Lung microvascular endothelial cell (primary cell): ENCODE measurements around the gene TMEM72. TPM values are rescaled to one million over a fixed set of nuclear protein-coding genes. Genes with fewer than 3 reads are reported as not detected.
"Not testable (repeated sequence)": the region's sequence is repeated elsewhere in the genome, so short reads cannot be mapped to it uniquely, and the experiment has no call there.

Experiments used
- DNase-seq, 2 donors: peaks; one replicate each; pipeline versions ENCODE4 v3.0.0 to v3.0.0-alpha.2; 2010; ENCODE audit warnings: low read depth in 2 of 2
- total RNA-seq: library from RNA; depleted of rRNA; stranded (reverse); fragments of >200 nt; gene quantifications from 2 replicates; pipeline ENCODE4 v1.2.1, GENCODE V29; 2014

Gene TMEM72
- not detected in 2 replicates for total RNA-seq

DNA sequence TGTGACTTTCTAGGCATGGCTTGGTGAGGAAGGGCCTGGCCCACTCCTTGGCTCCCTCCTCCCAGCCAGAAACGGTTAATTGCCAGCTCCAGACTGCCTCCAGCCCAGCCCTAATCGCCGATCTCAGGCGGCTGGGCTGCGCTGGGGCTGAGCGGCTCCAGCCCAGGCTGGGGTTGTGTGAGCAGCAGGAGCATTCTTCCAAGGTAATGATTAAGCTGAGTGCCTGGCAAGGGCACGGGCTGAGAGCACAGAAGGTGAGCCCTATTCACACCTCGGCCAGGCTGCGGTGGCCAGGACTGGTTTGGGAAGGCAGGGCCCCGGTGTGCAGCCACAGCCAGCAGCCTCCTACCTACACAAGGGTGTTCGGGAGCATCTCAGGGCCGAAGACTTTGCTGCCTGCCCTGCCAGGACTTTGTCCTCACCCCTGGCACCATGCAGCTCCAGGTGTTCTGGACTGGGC lies at the start of gene TMEM72:
TMEM72 (plus strand) TSS at position 257 of the 460 bp plus-strand sequence; CDS start at position 433, 176 bp downstream.
- no peak for DNase-seq

DNA sequence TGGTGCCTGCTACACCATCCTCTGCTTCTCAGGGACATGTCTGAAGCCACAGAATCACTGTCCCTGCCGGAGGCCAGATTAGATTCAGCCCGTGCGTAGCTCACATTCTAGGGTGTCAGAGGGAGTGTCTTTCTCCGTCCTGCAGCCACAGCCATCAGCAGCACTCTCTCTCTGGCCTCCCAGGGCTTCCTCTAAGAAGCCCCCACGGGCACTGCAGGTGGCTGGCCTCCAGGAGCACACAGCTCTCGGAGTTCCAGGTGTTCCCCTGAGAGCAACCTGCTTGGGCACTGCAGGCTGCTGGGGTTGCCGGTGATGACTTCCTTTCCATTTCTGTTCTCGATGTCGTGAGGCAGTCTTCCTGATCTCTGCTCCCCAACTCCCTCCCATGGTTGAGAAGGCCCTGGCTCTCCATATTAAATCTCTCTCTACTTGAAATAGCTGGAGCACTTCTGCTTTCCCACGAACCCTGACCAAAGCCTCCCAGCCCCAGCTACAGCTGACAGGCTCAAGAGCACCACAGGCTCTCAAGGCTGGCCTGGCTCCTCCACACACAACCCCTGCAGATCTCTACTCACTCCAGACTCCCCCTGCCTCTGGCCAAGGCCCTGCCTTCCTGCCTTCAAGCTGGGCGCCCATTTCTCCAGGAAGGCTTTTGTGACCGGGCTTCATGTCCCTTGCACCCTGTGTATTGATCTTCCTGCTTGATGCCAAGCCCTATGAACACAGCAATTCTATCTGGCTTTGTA lies 49.0 kb upstream of the TMEM72 start:
- DNase-seq = no peak

DNA sequence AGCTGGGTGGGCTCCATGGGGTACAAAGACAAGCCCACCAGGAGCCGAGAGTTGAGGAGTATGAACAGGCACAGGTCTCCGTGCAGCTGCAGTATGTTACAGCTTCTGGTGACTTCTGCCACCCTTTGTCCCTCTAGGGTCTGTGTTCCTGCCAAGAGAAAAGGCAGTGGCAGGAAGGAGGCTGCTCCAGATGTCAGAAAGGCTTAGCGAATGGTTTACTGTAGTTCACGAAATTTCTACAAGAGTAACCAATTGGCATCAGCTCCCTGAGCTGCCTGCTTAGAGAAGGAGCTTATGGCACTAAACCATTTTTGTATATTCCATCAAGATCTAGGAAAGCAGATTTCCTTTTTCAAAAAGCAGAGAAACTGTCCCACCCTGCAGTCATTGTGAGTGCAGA lies 48.2 kb upstream of the TMEM72 start:
- DNase-seq = no peak

DNA sequence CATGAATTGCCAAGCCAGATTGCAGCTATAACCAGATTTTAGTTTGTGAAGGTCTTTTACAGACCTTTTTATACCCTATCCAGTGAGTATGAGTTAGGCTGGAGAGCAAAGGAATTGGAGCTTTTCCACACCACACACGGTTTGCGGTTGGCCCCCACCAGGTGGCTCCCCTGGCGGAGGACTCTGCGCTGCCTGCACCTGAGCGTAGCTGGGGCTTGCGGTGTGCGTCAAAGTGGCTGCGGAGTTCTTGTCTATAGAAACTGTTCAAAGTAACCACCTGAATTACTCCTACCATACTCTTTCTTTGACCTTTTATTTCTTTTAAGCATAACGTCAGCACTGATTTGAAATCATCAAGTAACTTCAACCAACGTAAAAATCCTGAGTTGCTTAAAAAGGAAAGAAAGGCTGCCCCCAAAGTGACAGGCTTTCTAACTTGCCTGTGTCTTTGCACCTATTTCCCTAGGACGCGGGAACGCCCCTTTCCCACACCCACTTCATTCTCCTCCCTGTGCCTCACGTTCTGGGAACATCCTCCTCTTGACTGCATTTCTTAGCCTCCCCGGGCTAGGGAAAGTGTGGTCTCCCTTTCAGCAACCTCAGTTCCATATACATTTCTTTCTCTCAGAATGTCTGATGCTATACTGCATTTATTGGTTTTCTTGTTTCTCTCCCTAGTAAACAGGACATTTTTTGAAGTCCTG lies 47.6 kb upstream of the TMEM72 start:
- no peak for DNase-seq

DNA sequence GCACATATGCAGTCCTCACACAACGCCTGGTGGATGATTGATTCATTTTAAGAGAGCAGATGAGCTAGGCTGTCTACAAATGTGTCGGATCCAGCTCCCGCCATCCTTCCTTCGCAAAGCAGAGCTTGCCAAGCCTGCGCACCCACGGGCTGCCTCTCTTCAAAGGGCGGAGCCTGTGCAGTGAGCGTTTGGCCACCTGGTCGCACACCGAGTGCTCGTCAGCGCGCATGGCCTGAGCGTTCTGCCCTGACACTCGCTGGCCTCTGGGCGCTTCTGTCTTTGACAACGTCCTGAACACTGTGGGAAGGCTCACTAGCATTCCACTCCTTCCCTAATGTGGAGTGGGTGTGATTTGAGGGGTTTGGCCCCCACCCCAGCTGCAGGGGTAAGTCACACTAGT lies 47.1 kb upstream of the TMEM72 start:
- DNase-seq = peak in 1 of 2 donors; percentile 14

DNA sequence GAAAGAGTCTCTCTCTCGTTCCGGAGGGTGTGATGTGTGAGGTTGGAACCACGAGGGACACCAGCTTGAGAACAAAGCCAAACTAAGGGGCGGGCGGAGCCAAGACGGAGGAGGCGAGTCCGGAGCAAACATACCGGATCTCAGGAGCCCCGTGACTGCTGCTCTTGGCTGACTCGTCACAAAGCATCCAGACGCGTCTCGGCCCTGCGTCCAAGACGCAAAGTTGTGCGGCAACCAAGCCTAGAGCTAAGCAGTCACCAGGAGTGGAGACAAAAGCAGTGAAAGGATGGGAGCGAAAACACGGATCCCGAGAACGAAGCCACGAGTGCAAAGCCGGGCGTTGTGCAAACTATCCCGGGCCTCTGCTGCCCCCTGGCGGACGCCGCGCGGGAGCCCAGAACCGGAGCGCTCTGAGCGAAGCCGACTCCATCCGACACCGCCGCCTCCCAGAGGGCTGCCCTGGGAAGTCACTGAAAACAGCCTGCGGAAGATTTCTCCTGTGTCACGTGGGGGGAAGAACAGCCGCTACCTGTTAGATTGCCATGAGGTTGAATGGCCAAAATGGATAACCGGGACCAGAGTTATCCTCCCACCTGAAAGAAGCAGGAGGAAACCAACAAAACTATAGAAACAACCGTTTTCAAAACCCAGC lies 46.4 kb upstream of the TMEM72 start:
- peak; percentile 80 to 82 for DNase-seq

DNA sequence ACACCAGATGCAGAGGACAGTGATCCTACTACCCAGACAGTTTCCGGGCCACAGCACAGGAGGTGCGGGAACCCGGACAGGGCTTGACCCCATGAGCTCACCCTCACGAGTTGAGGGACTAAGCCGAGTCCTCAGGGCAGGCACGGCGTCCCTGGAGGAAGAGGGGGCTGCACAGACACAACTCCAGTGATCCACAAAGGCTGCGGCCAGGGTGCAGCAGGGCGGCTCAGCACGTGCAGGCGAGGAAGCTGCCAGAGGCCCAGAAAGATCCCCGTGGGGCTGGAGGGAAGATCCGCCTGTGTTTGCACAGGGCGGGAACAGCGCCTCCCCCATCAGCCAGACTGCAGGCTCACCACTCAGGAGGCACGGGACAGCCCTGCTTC lies 45.9 kb upstream of the TMEM72 start:
- DNase-seq = peak in 1 of 2 donors; percentile 11

DNA sequence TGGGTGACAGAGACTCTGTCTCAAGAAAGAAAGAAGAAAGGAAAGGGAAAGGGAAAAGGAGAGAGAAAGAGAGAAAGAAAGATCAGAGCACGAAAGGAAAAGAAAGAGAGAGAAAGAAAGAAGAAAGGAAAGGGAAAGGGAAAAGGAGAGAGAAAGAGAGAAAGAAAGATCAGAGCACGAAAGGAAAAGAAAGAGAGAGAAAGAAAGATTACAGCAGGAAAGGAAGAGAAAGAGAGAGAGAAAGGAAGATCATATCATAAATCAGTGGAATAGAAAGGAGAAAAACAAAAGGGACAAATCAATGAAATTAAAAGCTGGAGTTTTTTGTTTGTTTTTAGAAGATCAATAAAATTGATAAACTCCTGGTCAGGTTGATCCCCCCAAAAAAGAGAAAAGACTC lies 44.8 kb upstream of the TMEM72 start:
- not testable (repeated sequence) for DNase-seq

DNA sequence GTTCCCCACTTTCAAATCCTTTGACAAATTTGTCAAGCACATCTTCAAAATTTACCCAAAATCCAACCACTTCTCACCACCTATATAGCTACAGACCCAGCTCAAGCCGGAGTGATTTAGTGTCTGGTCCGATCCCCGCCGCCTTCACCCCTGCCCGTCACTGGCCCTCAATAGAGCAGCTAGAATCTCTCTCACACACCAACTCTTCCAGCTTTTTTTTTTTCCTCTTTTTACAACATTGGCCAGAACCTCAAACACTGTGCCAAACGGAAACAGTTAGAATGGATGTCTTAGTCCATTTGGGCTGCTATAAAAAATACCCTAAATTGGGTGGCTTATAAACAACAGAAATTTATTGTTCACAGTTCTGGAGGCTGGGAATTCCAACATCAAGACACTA lies 41.1 kb upstream of the TMEM72 start:
- no peak for DNase-seq

DNA sequence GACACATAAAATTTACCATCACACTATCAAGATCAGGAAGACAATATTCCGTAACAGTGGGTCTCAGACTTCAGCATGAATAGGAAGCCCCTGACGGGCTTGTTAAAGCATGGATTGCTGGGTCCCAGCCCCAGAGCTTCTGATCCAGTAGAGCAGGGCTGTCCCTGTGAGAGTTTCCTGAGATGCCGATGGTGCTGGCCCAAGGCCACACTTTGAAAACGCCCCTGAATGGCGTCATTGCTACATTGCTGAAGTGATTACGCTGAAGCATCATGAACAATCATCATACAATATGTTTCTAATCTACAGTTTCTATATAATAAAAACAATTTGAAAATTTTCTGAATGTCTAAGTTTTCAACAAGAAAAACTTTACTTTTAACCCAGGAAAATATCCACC lies 38.0 kb upstream of the TMEM72 start:
- DNase-seq = peak in 1 of 2 donors; percentile 10

DNA sequence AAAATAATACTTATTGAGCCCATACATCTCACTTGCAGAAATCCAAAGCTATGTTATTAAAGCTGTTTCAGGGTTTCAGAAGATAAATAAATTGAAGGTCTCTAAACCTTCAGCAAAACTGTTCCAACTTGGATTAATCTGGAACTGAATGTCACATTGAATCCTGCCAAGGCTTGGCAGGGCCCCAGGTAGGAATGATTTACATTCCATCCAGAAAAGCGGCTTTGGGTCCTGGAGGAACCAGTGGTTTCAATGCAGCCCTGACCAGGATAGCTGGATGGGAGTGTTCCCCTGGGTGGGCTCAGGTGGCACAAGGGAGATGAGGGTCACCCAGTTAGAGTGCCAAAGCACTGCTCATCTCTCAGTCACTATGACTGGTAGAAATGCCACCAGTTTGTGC lies 37.0 kb upstream of the TMEM72 start:
- no peak for DNase-seq

DNA sequence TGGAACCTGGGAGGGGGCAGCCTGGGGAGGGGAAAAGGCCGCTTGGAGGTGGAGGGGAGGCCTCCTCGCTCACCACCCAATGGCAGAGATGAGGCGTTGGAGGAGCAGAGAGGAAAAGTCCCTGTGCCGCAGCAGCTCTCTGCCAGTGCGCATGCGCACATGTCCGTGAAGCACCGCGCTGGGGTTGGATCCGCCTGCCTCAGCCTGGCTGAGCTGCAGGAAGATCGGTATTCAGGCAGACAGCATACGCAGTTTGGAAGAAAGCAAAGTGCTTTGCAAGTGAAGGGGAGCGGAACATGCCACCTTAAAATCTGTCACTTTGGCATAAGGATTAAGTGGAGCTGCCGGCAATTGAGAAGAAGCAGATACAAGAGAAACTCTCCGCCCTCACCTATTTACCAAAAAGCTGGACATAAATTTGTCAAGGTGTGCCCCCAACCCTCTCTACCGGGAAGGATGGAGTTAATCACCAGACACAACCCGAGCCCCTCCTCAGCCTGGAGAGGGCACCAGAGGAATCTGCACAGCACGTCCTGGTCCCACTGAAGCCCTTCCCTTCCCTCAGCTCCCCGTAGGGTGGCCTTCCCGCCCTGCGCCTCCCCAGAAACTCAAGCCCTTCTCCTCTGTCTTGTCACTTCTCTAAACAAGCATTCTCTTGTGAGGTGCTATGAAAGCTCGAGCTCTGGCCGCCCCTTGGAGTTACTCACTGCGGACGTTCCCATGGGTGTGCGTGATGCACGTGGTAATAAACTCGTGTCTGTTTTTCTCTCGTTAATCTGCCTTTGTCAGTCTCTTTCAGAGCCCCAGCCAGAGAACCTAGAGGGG lies 32.2 kb upstream of the TMEM72 start:
- peak; percentile 80 to 86 for DNase-seq

DNA sequence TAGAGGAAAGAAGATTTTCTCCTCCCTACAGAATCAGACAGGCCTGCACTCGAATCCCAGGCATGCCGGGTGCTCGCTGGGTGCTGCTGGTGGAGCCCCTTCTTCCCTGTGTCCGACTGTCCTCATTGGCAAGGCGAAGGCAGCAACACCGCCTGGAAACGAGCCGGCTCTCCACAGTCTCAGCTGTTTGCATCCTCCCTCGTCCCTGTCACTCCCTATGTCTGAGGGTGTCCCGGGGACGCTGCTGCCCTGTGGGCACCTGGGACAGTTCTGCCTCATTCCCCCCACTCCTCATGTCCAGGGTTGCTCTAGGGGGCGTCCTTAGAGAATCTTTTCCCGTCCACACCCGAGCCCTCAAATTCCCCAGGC lies 31.6 kb upstream of the TMEM72 start:
- DNase-seq = no peak

DNA sequence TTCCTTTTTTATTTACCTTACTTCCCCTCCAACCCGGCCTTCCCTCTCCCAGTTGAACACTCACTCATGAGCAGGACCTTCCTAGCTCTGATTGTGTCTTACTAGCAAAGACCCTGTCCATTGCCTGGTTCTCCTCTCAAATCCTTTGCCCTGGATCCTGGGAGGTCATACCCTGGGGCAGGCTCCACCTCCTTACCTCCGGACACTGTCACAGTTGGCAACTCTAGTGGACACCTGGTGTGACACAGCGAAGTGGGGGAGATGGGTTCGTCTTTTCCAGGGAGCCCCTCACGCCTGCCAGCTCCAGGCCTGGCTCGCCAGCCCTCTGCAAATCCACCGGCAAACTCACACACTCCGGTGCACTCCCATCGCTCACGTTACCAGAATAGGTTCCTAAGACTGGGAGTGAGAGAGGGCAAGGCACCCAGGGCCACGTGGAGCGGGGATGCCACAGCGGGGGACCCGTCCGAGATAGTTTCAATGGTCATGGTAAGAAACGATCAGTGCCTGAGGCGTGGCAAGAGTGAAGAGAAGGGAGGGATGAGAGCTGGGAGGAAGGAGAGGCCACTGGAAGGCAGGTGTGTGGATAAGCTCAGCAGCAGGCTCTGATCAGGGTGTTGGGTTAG lies 30.9 kb upstream of the TMEM72 start:
- DNase-seq = no peak

DNA sequence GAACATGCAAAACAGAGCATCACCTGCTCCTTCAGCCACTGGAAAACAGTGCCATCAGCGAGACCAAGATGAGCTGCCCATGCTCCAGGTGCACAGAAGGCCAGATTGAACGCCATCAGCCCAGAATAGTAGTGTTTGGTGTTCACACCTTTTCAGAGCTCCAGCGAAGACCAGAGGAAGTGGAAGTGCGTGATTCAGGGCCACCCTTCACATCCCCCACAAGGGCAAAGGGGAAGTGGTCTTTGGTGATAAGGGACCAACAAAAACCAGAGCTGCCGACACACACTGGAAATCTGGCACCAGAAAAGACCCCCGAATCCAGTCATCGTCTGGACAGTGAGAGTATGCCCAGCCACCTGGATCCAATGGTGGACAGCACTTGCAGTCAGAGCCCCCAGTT lies 29.5 kb upstream of the TMEM72 start:
- DNase-seq = no peak

DNA sequence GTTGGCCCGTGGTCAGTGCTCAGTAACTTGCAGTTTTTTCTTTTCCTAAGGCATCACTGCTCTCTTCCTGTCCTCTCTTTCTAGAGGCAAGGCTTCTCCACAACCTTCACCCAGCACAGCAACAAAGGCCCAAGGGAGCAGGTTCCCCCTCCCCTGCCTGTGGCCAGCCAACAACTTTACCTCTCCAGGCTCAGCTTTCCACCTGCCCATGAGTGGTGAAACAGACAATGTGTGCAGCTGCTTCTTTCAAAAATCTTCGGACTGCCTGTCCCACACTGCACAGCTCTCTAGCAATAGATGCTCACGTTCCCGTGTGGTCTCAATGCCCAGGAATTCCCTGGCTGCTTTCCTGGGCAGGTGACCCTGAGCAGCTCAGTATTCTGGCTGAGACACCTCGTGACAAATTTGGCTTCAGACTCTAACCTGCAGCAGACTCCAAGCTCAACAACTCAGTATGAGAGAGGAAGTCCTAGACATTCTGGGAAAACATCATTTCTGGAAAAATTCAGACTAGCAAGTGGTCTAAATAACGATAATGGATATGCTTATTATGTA lies 28.9 kb upstream of the TMEM72 start:
- DNase-seq = no peak

DNA sequence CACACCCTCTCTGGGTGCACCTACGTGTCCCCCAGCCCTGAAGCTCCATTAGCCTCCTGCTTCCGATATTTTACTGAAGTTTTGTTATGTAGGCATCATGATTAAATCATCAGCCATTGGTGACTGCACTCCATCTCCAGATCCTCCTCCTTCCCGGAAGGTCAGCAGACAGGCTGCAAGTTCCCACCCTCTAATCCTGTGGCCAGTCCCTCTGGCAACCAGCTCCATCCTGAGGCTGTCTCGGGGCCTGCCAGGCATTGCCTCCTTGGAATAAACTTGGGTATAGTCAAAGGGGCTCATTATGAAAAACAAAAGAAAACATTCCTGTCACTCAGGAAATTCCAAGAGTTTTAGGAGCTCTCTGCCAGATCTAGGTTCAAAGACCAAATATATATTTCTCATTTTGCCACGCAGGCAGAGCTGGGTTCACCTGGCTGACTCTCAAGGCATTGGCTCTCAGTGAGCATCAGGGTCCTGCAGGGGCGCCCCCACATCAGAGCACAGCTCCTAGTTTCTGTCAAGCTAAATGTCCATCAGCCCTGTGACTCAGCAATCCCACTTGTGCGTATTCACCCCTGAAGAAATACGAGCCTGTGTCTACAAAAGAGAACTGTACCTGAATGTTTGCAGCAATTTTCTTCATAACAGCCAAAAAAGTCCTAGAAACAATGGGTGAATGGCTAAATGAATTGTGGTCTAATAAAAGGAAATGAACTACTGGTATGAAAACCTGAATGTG lies 27.4 kb upstream of the TMEM72 start:
- no peak for DNase-seq

DNA sequence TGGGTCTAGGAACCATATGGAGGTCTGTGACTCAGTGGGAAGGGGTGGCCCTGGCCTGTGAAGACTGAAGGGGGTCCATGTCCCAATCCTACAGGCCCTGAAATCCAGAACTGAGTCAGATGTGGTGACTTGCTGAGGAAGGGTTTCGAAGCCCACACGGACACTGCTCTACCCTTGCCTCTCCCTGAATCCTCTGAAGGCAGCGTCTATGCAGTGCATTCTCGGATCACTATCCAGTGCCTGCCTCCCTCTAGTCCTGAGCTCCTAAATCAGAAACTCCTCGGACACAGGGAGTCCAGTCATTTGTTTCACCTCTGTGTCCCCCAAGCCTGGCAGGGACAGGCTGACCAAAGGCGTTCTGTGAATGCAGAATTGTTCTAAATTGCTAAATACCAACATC lies 25.4 kb upstream of the TMEM72 start:
- no peak for DNase-seq

DNA sequence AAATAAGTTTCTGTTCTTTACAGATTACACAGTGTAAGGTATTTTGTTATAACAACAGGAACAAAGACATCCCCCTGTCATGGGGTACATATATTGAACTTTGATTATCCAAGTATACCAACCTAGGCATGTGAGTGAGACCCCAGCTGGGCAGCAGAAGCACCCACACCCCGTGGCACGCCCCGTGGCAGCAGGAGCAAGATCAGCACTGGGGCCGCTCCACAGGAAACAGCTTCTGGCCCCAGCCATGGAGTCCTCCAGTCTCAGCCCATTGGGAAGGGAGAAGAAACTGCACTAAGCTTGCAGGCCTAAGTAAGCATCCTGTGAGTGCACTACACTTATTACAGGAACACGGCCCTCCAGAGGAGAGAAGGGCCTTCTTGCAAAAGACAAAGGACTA lies 24.2 kb upstream of the TMEM72 start:
- no peak for DNase-seq

DNA sequence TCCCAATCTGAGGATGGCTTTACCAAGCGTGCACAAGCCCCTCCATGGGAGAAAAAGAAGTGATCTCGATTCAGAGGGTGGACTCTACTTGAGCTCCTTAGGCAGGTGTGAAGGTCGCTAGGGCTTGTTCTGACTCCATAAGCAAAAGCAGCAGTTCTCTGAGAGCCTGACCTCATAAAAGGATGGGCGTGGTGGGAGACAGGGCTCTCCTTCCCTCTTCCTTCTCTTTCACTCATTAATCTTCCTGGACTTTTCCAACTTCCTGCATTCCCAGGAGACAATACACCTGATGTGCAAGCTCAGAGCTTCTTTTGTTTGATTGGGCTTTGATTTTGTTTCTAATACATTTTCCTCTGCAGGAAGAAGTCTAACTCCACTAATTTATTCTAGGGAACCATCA lies 22.3 kb upstream of the TMEM72 start:
- DNase-seq = no peak
